Nephron progenitor cell (in vitro differentiated cells): ENCODE measurements around the gene SSH2.

ENCODE experiments used
- DNase-seq: peaks from one replicate; pipeline ENCODE4 v3.0.0; 2021
- H3K27ac Mint-ChIP-seq: 2 replicates; pipeline ENCODE4 v1.8.0; 2021; ENCODE audit warnings: mild to moderate bottlenecking, moderate library complexity, mixed read lengths
- H3K27me3 Mint-ChIP-seq: 2 replicates; pipeline ENCODE4 v1.8.0; 2021; ENCODE audit warnings: mild to moderate bottlenecking, low read depth, mixed read lengths; ENCODE audit not compliant: poor library complexity
- H3K36me3 Mint-ChIP-seq: 2 replicates; pipeline ENCODE4 v1.8.0; 2021; ENCODE audit warnings: low read depth, mixed read lengths
- H3K4me1 Mint-ChIP-seq: 2 replicates; pipeline ENCODE4 v1.8.0; 2021; ENCODE audit warnings: mixed read lengths
- H3K4me3 Mint-ChIP-seq: 2 replicates; pipeline ENCODE4 v1.8.0; 2021; ENCODE audit warnings: mild to moderate bottlenecking, moderate library complexity, mixed read lengths
- H3K9me3 Mint-ChIP-seq: 2 replicates; pipeline ENCODE4 v1.8.0; 2021; ENCODE audit warnings: mild to moderate bottlenecking, moderate library complexity, mixed read lengths
- TF ChIP-seq, protein P1 (sequence below): fragments of 200-600 bp; sonication (generic); IDR thresholded peaks from 2 replicates; pipeline ENCODE4 v1.5.0; 2021; ENCODE audit warnings: antibody characterized with exemption

The SSH2 gene

DNA sequence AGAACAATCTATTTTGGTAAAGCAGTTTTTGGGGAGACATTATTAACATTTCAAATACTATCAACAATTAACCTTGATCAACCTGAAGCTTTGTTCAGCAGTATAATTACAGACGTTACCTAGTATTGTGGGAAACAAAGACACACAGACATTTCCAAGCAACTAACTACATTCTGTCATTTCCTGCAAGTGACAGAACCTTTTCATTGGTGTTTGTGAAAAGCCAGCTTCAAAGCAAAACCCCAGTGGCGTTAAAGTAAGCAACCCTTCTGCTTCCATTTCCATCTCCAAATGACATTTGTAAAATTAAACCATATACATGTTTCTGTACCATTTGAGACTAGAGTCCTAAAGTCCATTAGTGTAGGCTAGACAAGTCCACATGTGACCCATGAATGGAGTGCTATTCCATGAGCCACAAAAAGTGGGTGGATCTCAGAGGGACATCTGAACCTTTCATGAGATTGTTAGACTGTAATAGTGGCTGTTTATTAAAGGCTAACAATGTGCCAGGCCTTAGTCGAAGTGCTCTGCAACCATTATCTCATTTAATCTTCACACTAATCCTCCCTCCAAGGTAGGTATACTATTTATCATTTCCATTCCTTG is 101.2 kb downstream of the SSH2 start:
- H3K36me3 Mint-ChIP-seq = no peaks in the 10 kb centered on the region
- peak overlapping the region; percentile 41 for H3K27ac Mint-ChIP-seq

DNA sequence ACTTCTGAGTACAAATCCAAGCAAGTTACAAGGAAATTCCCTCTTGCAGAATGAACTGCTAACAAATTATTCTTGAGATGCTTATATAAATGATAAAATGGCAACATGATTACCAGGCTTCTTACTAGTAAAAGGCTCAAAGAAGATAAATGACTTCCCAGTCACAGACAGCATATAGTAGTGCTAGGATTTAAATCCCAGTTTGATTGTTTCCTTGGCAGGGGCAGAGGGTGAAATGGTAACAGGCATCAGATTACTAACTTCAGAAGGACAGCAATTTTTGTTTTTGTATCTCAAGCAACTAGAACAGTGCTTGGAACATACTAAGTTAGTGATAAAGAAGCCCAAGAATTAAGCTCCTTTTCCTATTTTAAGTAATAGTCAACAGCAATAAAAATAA is 102.8 kb downstream of the SSH2 start:
- peak overlapping the region; percentile 27 for H3K27ac Mint-ChIP-seq
- H3K36me3 Mint-ChIP-seq = no peaks in the 10 kb centered on the region
- peaks cover 50% of the 10 kb centered on the region for H3K4me1 Mint-ChIP-seq
- H3K27me3 Mint-ChIP-seq = no peaks in the 10 kb centered on the region
- no peaks in the 10 kb centered on the region for H3K9me3 Mint-ChIP-seq
- TF ChIP-seq, protein P1, sequence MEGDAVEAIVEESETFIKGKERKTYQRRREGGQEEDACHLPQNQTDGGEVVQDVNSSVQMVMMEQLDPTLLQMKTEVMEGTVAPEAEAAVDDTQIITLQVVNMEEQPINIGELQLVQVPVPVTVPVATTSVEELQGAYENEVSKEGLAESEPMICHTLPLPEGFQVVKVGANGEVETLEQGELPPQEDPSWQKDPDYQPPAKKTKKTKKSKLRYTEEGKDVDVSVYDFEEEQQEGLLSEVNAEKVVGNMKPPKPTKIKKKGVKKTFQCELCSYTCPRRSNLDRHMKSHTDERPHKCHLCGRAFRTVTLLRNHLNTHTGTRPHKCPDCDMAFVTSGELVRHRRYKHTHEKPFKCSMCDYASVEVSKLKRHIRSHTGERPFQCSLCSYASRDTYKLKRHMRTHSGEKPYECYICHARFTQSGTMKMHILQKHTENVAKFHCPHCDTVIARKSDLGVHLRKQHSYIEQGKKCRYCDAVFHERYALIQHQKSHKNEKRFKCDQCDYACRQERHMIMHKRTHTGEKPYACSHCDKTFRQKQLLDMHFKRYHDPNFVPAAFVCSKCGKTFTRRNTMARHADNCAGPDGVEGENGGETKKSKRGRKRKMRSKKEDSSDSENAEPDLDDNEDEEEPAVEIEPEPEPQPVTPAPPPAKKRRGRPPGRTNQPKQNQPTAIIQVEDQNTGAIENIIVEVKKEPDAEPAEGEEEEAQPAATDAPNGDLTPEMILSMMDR = no peak
- DNase-seq = no peak
- peak overlapping the region; percentile 35 for H3K4me3 Mint-ChIP-seq

More for the DNA sequence above, 101.2 kb downstream of the SSH2 start:
- TF ChIP-seq, protein P1 = no peak
- Mint-ChIP-seq H3K27me3 (no peaks in the 10 kb centered on the region), H3K4me3 (no peak overlapping the region), H3K4me1 (peaks cover 50% of the 10 kb centered on the region), H3K9me3 (no peaks in the 10 kb centered on the region)
- no peak for DNase-seq

DNA sequence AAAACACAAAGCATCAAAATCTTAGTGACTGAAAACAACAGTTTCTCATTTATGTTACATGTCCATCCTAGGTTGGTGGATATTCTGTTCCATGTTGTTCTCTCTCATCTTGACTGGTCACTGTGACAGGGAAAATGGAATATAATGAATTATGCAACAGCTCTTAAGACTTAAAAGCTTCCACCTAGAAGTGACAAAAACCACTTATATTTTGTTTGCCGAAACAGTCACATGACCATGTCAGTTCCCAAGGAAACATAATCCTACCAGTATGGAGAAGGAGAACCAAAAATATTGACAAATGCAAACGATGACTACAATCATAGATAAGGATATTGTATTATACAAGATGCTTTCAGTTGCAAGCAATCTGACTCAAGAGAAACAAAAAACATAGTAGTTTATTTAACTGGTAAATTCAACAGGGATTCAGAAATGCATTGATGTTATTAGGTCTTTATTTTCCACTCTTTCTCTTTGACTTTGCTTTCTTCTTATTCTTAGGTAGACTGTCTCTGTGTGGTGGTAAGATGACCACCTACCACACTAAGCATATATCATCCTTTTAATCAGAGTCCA is 103.8 kb downstream of the SSH2 start:
- H3K27ac Mint-ChIP-seq = no peak overlapping the region
- H3K4me3 Mint-ChIP-seq = no peak overlapping the region
- TF ChIP-seq, protein P1 = no peak
- no peak for DNase-seq
- H3K27me3 Mint-ChIP-seq = no peaks in the 10 kb centered on the region
- peaks cover 47% of the 10 kb centered on the region for H3K4me1 Mint-ChIP-seq
- H3K9me3 Mint-ChIP-seq = no peaks in the 10 kb centered on the region
- H3K36me3 Mint-ChIP-seq = no peaks in the 10 kb centered on the region

DNA sequence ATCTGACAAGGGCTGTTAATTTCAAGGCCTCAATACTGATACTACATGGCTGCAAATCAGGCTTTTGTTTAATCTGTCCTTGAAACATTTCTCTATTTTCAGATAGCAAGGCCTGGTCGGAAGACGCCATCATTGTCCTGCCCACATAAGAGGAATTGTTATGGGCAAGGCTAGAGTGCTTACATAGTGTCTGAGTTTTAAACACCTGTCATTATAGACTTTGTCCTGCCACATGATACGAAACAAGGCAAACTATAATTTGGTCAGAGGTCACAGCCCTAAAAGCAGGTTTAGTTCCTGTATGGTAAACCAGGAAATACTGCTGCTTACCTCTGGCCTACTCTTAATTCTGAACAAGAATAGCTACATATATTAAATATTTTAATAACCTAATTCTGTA is 104.4 kb downstream of the SSH2 start:
- TF ChIP-seq, protein P1 = no peak
- no peak overlapping the region for H3K27ac Mint-ChIP-seq
- DNase-seq = no peak

DNA sequence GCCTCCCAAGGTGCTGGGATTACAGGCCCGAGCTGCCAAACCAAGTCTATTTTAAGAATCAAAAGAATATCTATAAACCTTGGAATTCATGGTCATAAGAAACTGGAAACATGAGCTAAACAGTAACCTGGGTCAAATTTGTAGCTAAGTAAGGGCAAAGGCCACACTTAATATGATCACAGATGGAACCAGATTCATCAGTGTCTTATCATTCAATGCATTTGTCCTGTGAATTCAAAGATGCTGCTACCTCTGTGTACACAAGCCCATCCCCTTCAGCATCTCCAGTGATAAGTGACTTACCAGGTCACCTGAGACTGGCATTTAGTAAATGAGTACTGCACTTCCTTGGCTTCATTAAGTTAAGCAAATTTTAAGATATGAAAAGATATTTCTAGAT is 108.1 kb downstream of the SSH2 start:
- no peaks in the 10 kb centered on the region for H3K9me3 Mint-ChIP-seq
- no peaks in the 10 kb centered on the region for H3K27me3 Mint-ChIP-seq
- TF ChIP-seq, protein P1 = no peak
- no peaks in the 10 kb centered on the region for H3K36me3 Mint-ChIP-seq
- no peak overlapping the region for H3K27ac Mint-ChIP-seq
- no peak overlapping the region for H3K4me3 Mint-ChIP-seq
- peaks cover 17% of the 10 kb centered on the region for H3K4me1 Mint-ChIP-seq
- no peak for DNase-seq

More for the DNA sequence above, 104.4 kb downstream of the SSH2 start:
- H3K4me3 Mint-ChIP-seq = no peak overlapping the region
- H3K36me3 Mint-ChIP-seq = no peaks in the 10 kb centered on the region
- H3K27me3 Mint-ChIP-seq = no peaks in the 10 kb centered on the region
- H3K4me1 Mint-ChIP-seq = peaks cover 41% of the 10 kb centered on the region
- H3K9me3 Mint-ChIP-seq = no peaks in the 10 kb centered on the region

DNA sequence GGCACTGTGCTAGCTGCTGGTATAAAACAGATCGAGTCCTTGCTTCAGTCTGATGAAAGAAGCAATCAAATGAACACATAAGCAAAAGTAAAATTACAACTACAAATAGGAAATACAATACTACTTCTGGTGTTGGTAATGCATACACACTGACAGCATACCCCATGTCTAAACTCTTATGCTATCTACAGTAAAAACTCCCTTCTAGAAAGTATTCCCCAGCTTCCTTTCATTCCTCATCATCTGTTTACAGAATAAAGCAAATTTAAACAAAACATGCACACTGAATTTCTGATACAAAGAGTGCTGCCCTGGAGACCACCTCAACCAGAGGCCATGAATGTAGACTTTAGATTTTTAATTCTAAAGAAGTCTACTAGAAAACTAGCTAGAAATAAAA is 109.6 kb downstream of the SSH2 start:
- no peaks in the 10 kb centered on the region for H3K9me3 Mint-ChIP-seq
- no peaks in the 10 kb centered on the region for H3K36me3 Mint-ChIP-seq
- H3K4me3 Mint-ChIP-seq = no peak overlapping the region
- DNase-seq = no peak
- H3K27me3 Mint-ChIP-seq = no peaks in the 10 kb centered on the region
- no peak overlapping the region for H3K27ac Mint-ChIP-seq
- TF ChIP-seq, protein P1 = no peak
- H3K4me1 Mint-ChIP-seq = peaks cover 7% of the 10 kb centered on the region
